Left renal pelvis (tissue), 4 donors: ENCODE results near the gene MTHFD2. TPM values are rescaled to one million over a fixed set of nuclear protein-coding genes. Genes with fewer than 3 reads are reported as not detected.
"Not testable (repeated sequence)": the region's sequence is repeated elsewhere in the genome, so short reads cannot be mapped to it uniquely, and the experiment has no call there.

Experiments
- DNase-seq, 4 donors: peaks; one replicate each; pipeline ENCODE4 v3.0.0-alpha.2; 2013; ENCODE audit warnings: low read depth in 4 of 4, low spot score in 3 of 4
- polyA plus RNA-seq, 4 donors: library from polyadenylated mRNA; unstranded; fragments of 120-200 nt; gene quantifications; one replicate each; pipeline ENCODE4 v1.2.1, GENCODE V29; 2013; ENCODE audit not compliant: insufficient read length in 4 of 4

MTHFD2 gene
- polyA plus RNA-seq, 4 donors = 26.2 to 30.1 (median 29.4) TPM

DNA sequence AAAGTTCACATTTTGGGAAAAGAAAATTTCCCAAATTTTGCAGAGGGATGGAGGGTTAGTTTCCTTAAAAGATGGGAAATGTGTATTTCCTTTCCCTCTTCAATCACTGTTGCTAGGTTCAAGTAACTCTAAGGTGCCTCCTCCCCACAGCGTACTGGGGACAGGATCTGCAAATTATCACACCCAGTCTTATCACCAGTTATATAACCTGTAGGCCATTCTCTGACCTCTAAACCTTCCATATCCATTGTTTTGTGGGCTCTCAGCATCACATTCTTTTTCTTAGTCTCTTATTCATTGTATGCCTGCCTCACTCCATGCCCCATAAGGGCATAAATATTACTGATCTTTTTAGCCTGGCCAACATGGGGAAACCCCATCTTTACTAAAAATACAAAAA, 3.6 kb upstream of the MTHFD2 start:
- DNase-seq = no peak

DNA sequence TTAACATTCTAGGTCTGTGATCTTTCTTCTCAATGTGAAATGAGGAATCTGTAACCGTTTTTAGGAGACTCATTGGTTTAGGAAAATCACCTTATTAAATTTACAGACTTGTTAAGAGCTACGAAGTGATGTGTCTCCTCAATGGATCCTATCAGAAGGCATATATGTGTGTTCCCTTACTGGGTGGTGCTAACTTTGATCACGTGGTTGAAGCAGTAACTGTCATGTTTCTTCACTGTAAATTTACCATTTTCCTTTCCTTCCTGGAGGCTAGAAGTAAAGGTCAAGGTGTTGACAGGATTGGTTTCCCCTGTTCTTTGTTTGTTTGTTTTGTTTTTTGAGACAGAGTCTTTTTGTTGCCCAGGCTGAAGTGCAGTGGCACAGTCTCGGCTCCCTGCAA, 1.4 kb upstream of the MTHFD2 start:
- no peak for DNase-seq

DNA sequence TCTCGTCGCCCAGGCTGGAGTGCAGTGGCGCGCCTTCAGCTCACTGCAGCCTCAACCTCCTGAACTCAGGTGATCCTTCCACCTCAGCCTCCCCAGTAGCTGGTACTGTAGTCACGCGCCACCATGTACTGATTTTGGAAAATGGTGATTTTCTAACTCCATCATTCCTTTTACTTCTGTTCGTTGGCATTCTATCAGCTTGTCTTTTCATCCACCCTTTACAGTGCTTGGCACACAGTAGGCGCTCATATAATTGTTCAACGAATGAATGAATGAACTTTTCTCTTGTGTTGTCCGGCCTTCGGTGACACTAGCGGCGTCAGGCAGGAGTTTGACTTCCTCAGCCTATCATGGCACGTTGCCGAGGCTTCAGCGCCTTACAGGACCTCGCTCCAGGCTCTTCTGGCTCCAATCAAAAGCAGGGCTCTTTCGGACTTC, 373 bp upstream of the MTHFD2 start:
- no peak for DNase-seq

DNA sequence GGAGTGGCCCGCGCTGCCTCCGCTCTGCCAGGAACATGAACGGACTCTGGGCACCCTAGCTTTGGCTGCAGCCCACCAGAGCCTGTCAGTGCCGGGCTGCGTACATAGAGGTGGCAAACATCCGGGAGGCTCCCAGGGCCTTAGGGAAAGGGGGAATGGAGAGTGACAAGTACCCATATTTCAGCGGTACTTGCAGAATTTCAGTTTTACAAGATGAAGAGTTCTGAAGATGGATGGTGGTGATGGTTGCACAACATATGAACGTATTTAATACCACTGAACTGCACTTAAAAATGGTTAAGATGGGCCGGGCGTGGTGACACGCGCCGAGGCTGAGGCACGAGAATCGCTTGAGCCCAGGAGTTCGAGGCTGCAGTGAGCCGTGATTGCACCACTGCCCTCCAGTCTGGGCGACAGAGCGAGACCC, 873 bp downstream of the MTHFD2 start:
- DNase-seq = no peak

DNA sequence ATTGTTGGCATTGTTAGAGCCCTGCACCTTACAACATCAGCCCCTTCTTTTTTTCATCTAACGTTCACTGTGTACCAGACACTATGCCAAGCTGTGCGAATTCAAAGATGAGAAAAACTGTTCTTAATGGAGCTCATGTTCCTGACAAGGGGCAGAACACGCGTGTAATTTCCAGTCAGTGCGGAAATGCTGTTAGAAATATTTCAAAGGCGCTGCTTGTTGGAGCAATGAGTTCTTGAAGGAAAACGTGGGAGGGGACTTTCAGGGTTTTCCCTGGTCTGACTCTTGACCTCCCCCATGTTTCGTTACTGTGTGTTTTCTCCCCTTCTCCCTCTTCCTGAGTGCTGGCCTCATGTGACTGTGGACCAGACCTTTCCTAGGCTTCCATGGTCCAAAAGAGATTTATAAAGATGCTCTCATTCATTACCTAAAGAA, 1.5 kb downstream of the MTHFD2 start:
- DNase-seq = no peak

DNA sequence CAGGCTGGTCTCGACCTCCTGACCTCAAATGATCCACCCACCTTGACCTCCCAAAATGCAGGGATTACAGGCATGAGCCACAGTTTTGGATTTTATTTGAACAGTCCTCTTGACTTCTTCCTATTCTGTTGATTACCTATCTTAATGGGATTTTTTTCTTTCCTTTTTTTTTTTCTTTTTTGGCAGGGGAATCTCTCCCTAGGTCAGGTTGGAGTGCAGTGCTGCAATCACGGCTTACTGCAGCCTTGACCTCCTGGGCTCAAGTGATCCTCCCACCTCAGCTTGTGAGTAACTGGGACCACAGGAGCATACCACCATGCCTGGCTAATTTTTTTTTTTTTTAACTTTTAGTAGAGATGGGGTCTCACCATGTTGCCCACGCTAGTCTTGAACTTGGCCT, 2.8 kb downstream of the MTHFD2 start:
- no peak for DNase-seq

DNA sequence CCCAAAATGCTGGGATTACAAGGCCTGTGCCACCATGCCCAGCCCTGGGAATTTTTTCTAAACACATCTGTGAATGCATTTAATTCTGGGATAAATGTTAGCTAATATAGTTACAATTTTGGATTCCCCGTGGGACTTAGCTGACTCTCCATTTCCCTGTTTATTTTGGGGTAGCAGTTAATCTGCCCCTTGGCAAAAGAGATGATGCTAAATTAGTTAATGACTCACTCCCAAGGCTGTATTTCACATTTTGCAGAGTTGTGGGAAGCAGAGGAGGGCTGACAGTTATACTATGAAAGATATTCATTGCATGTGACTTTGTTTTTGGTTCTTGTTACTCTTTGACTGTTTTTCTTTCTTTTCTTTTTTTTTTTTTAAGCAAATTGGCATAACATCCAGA, 3.2 kb downstream of the MTHFD2 start:
- DNase-seq = no peak

DNA sequence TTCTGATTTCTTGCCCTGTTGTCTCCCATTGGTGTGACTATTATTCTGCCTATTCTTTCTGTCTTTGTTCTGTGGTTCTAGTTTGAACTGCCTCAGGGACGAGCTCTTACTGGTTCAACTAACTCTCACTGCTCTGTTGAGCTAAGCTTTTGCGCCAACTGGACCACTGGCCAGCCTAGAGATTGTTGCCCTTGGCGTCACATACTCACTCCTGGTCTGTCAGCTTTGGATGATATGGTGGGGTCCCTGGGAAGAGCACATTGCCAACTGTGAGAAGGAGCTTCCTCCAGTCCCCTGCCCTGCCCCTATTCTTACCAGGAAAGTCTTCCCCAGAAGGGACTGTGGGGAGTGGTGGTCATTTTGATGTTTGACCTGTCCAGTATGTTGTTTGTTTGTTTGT, 6.0 kb downstream of the MTHFD2 start:
- DNase-seq = no peak

DNA sequence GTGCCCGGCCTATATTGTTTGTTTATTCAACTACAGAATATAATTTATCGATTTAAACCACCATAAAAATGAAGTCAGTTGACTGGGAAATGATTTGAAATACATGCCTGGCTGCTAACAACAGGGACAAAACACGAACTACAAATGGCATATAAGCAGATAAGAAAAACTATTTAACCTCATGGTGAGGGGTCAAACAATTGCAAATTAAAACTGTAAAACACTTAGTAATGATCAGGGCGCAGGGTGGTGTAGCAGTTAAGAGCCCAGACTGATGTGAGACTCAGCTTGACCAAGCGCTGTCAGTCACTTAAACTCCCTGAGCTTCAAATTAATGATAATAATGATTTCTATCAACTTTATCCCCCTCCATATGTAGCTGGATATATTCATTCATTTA, 6.7 kb downstream of the MTHFD2 start:
- no peak for DNase-seq

DNA sequence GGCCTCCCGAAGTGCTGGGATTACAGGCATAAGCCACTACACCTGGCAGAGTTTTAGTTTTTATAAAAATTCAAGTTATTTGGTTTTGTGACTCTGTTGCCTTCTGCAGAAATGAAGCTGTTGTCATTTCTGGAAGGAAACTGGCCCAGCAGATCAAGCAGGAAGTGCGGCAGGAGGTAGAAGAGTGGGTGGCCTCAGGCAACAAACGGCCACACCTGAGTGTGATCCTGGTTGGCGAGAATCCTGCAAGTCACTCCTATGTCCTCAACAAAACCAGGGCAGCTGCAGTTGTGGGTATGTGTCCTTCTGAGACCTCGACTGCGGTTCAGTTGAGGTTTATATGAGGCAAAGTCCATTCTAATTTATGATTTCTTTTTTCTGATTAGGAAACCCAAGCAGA, 7.2 kb downstream of the MTHFD2 start:
- no peak for DNase-seq

DNA sequence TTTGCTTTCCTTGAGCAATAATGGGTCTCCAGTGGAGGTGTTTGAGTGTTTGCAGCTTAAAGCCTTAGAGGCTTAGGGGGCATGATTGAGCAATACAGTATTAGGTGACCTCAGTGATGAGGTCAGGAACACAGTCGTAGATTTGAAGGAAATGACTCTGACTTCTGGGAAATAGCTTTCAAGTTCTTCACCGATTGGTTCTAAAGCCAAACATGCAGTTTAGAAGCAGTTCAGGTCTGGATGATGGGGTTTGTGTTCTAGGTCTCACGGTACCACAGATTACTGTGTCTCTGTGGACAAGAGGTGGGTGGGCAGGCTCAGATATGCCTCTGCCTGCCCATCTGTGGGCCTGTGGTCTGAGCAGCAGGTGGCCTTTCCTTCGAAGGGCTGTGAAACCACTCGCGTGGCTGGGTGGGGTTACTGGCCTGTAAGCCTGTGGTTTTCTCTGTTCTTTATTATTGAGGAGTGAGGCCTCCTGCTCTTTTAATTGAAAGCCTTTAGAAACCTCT, 7.8 kb downstream of the MTHFD2 start:
- no peak for DNase-seq

DNA sequence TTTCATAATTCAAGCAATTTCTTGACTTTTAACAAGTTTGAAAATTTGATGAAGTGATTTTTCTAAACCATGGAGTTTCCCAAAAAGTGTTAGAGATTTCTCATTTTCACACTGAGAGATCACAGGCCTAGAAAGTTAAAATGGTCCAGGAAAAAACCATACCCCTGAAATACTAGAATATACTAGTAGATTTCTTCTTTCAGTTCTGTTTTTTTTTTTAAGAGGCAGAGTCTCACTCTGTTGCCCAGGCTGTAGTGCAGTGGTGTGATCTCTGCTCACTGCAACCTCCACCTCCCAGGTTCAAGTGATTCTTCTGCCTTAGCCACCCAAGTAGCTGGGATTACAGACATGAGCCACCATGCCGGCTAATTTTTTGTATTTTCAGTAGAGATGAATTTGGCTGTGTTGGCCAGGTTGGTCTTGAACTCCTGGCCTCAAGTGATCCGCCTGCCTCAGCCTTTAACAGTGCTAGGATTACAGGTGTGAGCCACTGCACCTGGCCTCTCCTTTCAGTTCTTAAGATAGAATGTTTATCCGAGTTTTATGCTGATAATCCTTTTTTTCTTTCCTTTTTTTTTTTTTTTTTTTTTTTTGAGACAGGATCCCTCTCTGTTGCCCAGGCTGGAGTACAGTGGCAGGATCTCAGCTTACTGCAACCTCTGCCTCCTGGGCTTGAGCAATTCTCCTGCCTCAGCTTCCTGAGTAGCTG, 14.4 kb downstream of the MTHFD2 start:
- DNase-seq = no peak

DNA sequence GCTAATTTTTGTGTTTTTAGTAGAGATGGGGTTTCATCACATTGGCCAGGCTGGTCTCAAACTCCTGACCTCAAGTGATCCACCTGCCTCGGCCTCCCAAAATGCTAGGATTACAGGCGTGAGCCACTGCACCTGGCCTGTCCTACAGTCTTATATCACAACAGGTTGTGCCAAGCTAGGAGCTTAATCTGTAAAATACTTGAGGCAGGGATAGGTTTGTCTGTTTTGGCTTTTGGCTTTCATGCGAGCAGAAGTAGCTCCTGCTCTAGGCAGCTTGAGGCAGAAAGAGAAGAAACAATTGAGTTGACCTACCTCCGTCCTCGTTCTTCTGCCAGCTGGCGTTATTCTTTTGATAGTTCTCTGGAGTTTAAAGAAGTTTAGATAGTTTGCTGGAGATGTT, 17.4 kb downstream of the MTHFD2 start:
- DNase-seq = not testable (repeated sequence)

DNA sequence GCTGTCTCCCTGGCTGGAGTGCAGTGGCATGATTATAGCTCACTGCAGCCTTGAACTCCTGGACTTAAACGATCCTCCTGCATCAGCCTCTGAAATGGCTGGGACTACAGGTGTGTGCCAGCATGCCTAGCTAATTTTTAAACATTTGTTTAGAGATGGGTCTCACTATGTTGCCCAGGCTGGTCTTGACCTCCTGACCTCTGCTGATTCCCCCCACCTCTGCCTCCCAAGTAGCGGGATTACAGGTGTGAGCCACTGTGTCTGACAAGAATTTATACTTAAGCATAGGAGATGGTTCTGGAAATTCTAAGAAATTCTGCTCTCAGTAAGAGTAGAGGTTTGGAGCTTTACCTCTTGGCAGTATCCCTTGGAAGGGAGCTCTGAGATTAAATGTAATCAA, 18.2 kb downstream of the MTHFD2 start:
- DNase-seq = no peak

DNA sequence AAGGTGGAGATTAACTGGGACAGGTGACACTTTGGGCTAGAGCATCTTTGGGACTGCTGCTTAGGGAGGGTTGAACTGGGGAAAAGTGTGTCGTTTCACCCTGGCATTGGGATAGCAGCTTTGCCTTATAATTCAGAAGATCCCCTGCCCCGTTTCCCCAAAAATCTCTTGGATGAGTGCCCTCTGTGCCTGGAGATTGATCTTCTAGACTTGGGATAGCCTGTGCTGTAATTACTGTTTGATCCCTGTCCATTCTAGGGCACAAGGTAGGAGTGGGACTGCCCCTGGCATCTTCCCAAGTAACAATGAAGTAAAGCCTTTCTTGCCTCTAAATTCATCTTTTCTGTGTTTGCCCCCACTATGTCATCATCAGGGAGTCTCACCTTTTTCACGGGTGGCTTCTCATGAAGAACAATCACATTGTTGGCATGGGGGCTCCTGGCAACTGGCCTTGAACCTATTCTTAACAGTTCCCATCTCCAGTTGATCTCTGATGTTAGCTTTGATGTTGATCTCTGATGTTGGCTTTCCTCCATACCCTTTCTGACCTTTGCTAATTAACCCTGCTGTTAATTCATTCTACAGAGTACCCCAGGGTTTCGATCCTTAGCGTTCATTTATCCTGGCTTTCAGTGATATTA, 21.6 kb downstream of the MTHFD2 start:
- DNase-seq = no peak

DNA sequence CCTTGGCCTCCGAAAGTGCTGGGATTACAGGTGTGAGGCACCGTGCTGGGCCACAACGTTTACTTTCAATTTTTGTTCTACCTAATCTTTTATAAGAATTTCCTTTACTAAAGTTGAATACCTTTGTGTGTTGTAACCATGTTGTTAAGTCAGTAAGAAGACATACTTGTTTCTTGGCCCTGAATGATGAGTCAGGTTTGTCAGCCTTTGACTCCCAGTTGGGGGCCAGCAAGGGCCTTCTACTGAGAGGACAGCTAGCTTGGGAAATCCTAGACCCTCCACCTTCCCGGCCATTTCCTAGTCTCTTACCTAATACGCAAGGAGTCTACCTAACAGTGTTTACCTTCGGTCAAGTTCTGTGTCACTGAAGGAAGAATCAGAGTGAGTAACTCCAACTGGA, 22.7 kb downstream of the MTHFD2 start:
- no peak for DNase-seq

DNA sequence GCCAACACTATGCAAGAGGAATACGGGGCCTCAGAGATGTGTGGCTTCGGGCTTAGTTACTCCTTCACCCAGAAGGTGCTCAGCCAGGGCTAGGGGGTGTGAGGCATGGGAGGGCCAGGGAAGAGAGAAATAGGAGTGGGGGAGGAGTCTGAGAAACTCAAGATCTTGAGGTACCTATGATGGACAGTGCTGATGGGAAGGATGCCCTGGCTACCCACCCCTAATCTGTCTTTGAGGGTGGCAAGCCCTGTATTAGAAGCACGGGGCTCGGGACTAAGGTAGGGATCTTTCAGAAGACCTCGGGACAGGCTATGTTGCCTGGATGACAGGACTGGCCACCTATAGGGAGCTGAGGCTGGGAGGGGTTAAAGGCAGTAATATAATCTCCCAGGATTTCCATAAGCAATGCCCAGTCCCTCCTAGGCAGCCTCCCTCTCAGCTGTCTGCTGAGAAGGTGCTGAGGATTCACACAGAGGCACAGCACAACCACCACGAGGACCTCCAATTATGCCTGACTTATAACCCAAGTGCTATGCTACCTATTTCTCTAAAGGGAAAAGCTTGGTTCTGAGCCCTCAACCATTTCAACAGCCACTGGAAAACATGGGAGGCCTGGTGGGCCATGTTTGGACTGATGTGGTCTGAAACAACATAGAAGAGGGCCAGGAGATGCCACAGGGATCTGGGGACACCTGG, 23.3 kb downstream of the MTHFD2 start:
- DNase-seq = no peak

DNA sequence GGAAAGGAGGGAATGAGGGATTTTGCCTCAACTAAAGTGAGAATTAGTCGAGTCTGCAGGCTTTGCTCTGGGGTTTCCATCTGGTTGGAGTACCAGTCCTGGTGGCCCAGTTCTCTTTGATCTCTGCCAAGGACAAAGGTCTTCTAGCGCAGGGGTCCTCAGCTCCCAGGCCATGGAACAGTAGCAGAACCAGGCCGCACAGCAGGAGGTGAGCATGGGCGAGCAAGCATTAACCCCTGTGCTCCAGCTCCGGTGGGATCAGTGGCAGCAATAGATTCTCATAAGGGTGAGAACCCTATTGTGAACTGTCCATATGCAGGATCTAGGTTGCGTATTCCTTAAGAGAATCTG, 23.9 kb downstream of the MTHFD2 start:
- no peak for DNase-seq

DNA sequence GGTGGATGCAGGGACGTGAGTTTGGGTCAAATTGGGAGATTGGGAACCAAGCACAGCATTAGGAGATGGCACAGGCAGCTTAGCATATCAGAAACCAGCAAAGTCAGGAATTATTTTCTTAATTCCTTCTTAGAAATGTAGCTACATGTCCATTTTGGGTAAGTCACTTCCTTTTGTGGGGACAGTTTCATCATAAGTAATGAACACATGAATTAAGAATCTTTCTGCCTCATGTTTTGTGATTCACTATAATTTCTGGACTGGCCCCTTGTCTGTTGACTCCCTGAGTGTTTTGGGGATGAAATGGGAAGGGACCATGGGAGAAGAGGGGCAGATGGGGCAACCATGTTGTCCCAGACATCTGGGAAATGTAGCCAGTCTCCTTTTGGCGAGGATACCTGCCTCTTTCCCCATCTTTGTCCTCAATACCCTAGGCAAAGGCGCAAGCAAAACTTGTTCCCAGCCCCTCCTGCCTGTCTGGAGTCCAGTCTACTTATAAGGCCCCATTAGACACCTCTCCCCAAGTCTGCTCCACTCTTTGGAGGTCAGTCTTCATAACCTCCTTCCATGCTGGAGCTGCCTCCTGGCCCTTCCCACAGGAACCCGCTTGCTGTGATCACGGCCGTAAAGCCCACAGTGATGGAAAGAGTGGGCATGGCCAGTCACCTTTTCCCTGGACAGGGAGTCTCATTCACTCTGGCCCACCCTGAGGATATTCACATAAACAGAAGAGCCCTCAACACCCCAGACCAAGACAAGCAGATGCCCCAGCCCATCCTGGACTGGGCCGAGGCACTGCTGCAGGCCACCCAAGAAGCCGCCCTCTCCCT, 25.7 kb downstream of the MTHFD2 start:
- DNase-seq = no peak

DNA sequence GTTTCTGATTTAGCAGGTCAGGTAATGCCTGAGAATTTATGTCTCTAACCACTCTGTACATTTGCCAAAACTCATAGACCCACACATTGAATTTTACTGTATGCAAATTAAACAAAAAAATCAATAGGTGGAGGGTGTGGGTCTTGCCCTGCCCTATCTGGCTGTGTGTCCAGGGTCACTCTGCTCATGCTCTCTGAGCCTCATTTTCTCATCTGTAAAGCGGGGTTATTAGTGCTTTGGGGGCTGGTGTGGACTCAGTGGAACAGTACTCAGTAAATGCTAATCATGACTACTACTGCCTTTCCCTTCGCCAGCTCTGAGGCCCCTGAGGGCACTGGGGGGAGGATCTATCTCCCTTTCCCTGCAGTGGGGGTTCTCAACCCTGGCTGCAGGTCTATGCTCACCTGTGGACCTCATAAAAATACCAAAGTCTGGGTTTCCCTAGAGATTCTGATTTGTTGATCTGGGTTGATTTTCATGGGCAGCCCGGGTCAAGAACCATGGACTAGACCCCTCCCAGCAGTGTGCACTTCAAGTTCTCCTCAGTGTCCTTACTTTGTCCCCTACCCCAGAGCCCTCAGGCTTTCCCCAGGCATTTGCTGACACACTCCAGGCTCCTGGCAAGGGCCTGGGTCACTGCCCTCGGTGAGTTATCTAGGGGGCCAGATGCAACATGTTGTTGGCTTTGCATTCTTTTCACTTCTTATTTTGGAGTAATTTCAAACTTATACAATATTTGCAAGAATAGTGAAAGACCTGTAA, 27.5 kb downstream of the MTHFD2 start:
- DNase-seq = no peak
